Measurements from ENCODE around the gene CAPN11. TPM values are rescaled to one million over a fixed set of nuclear protein-coding genes. Genes with fewer than 3 reads are reported as not detected.
A peak's percentile ranks its signal among the peaks of the same experiment; 100 is the strongest.
"Not testable (repeated sequence)": the region's sequence is repeated elsewhere in the genome, so short reads cannot be mapped to it uniquely, and the experiment has no call there.

CAPN11 gene
- total and polyA plus RNA-seq, 12 donors, result 0.09 to 0.72 (median 0.32) TPM; not detected in 4

DNA sequence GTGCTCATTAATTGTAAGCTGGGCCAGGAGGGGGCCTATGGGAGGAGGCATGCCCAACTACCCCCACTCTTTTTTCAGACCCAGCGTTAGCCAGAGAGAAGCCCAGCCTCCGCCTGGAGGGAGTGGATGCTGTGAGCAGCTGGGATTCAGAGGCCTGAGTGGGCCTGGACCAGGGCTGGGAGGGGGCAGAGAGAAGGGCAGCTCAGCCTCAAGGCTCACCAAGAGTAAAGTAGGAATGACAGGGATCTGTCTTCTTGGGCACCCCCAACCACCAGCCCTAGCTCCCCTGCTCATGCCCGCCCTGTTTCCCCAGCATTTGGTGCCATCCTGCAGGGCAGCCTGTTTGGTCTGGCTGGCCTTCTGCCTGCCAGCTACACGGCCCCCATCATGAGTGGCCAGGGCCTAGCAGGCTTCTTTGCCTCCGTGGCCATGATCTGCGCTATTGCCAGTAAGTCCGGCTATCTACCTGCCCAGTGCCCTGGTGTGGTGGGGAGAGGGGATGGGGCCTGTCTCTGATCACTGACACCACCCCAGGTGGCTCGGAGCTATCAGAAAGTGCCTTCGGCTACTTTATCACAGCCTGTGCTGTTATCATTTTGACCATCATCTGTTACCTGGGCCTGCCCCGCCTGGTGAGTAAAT is 71.5 kb downstream of the CAPN11 start:
- 66 to 78% methylated on average over 10 of the region's 10 CpGs for WGBS, 2 donors
- Histone ChIP-seq H3K4me1 (peaks cover 36 to 99% (median 84%) of the 10 kb centered on the region in 9 donors), H3K27ac (peak overlapping the region; percentile 68 to 98 (median 93)), H3K4me3 (peak overlapping the region in 1 of 10 donors; percentile 1), H3K36me3 (peaks cover 0 to 53% (median 24%) of the 10 kb centered on the region in 9 donors), H3K27me3 (no peaks in the 10 kb centered on the region), H3K9me3 (no peaks in the 10 kb centered on the region)
- ATAC-seq (no peak), DNase-seq (no peak)
- intact Hi-C loops (cut with DNase I), result loop anchor here in 4 of 10 donors (5.0 to 10.0 kb wide), 3 partner anchors 58 to 135 kb away; no protein-coding TSS in a partner anchor
- TF ChIP-seq, protein P1, sequence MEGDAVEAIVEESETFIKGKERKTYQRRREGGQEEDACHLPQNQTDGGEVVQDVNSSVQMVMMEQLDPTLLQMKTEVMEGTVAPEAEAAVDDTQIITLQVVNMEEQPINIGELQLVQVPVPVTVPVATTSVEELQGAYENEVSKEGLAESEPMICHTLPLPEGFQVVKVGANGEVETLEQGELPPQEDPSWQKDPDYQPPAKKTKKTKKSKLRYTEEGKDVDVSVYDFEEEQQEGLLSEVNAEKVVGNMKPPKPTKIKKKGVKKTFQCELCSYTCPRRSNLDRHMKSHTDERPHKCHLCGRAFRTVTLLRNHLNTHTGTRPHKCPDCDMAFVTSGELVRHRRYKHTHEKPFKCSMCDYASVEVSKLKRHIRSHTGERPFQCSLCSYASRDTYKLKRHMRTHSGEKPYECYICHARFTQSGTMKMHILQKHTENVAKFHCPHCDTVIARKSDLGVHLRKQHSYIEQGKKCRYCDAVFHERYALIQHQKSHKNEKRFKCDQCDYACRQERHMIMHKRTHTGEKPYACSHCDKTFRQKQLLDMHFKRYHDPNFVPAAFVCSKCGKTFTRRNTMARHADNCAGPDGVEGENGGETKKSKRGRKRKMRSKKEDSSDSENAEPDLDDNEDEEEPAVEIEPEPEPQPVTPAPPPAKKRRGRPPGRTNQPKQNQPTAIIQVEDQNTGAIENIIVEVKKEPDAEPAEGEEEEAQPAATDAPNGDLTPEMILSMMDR (IDR thresholded peaks at IDR 0.05), result no peak

DNA sequence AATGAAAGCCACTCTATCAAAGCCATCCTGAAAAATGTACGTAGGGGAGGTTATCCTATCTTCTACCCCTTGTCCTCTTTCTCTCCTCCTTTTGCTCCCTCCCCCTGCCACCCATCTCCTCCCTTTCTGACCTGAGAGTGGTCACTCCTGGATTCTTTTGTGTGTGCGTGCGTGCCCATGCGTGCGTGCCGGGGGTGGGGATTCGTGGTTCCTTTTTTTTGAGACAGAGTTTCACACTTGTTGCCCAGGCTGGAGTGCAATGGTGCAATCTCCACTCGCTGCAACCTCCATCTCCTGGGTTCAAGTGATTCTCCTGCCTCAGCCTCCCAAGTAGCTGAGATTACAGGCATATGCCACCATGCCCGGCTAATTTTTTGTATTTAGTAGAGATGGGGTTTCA is 72.8 kb downstream of the CAPN11 start:
- intact Hi-C loops (cut with DNase I), result loop anchor here in 4 of 10 donors (5.0 to 10.0 kb wide), 3 partner anchors 59 to 137 kb away; no protein-coding TSS in a partner anchor
- not testable (repeated sequence) for ATAC-seq
- H3K27ac ChIP-seq, result peak overlapping the region in 9 of 10 donors; percentile 47 to 98 (median 93)

DNA sequence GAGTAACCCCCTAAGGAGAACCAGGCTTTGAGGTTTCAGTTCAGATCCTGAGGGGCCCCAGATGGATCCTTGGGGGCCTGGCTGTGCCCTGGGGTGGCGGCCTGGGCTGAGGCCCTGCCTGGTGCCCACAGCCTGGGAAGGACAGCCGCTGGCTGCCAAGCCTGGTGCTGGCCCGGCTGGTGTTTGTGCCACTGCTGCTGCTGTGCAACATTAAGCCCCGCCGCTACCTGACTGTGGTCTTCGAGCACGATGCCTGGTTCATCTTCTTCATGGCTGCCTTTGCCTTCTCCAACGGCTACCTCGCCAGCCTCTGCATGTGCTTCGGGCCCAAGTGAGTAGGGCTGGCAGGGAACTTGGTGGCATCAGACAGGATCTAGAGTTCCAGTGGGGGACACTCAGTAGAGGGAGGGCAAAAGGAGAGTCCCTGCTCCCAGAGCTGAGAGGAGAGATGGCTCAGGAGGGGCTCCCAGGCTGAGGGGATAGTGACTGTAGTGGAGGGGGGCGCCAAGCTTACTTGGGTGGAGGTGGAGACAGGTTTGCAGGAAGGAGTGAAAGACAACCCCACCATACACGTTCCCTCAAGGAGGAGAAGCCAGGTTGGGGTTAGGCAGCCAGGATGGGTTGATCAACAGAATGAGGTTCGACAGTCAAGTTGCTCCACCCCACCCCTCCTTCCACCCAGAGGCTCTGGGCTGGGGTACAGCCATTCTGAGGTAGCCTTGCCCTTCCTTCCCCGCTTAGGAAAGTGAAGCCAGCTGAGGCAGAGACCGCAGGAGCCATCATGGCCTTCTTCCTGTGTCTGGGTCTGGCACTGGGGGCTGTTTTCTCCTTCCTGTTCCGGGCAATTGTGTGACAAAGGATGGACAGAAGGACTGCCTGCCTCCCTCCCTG is 74.3 kb downstream of the CAPN11 start:
- TF ChIP-seq, protein P1 (IDR thresholded peaks at IDR 0.05), result no peak
- Histone ChIP-seq H3K9me3 (no peaks in the 10 kb centered on the region), H3K4me1 (peaks cover 26 to 97% (median 74%) of the 10 kb centered on the region in 9 donors), H3K27ac (peak overlapping the region; percentile 52 to 98 (median 90)), H3K4me3 (no peak overlapping the region), H3K27me3 (no peaks in the 10 kb centered on the region), H3K36me3 (peaks cover 0 to 56% (median 24%) of the 10 kb centered on the region in 9 donors)
- DNase-seq (peak in 1 of 2 donors; percentile 22), ATAC-seq (no peak)
- intact Hi-C loops (cut with DNase I), result loop anchor here in 4 of 10 donors (5.0 to 10.0 kb wide), 3 partner anchors 61 to 138 kb away; no protein-coding TSS in a partner anchor
- 59 to 71% methylated on average over 15 to 16 of the region's 16 CpGs for WGBS, 2 donors

More for the DNA sequence above, 72.8 kb downstream of the CAPN11 start:
- not testable (repeated sequence) for DNase-seq, H3K9me3 ChIP-seq, H3K27me3 ChIP-seq, H3K4me3 ChIP-seq
- Histone ChIP-seq H3K4me1 (peaks cover 26 to 99% (median 78%) of the 10 kb centered on the region in 9 donors), H3K36me3 (peaks cover 0 to 56% (median 24%) of the 10 kb centered on the region in 9 donors)
- 84 to 87% methylated on average over 9 of the region's 9 CpGs for WGBS, 2 donors

DNA sequence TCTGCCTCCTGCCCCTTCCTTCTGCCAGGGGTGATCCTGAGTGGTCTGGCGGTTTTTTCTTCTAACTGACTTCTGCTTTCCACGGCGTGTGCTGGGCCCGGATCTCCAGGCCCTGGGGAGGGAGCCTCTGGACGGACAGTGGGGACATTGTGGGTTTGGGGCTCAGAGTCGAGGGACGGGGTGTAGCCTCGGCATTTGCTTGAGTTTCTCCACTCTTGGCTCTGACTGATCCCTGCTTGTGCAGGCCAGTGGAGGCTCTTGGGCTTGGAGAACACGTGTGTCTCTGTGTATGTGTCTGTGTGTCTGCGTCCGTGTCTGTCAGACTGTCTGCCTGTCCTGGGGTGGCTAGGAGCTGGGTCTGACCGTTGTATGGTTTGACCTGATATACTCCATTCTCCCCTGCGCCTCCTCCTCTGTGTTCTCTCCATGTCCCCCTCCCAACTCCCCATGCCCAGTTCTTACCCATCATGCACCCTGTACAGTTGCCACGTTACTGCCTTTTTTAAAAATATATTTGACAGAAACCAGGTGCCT is 75.0 kb downstream of the CAPN11 start:
- H3K27ac ChIP-seq, result peak overlapping the region; percentile 52 to 98 (median 90)
- ATAC-seq (peak in 2 of 8 donors; percentile 4 to 42), DNase-seq (no peak)
- TF ChIP-seq, protein P1 (IDR thresholded peaks at IDR 0.05), result no peak
- no peaks in the 10 kb centered on the region for H3K27me3 ChIP-seq
- 35 to 45% methylated on average over 14 of the region's 14 CpGs for WGBS, 2 donors
- peaks cover 23 to 97% (median 72%) of the 10 kb centered on the region in 9 donors for H3K4me1 ChIP-seq
- H3K4me3 ChIP-seq, result no peak overlapping the region
- intact Hi-C loops (cut with DNase I), result loop anchor here in 8 of 10 donors (1.0 to 10.0 kb wide), 8 partner anchors 12 to 139 kb away; no protein-coding TSS in a partner anchor
- H3K36me3 ChIP-seq, result peaks cover 0 to 56% (median 24%) of the 10 kb centered on the region in 9 donors
- no peaks in the 10 kb centered on the region for H3K9me3 ChIP-seq

Other genes starting within 250 kb of the CAPN11 start
- gene MRPL14, start 31.4 kb upstream of the CAPN11 start, total RNA-seq, result 10 to 100 TPM; 35.1 to 51.5 (median 41.4) TPM
- gene MRPL14, start 31.4 kb upstream of the CAPN11 start, polyA plus RNA-seq, result 10 to 100 TPM; 29.9 to 89.7 TPM
- gene TMEM63B, start 31.3 kb upstream of the CAPN11 start, total RNA-seq, result 10 to 100 TPM; 32.2 to 67.1 (median 37.6) TPM
- 10 to 100 TPM; 20.3 to 37.4 TPM for gene TMEM63B, start 31.3 kb upstream of the CAPN11 start, polyA plus RNA-seq
- 1 to 10 TPM in 2 of 10 donors, under 1 TPM in 3, not detected in 5; 0.41 to 2.3 (median 0.86) TPM for gene MYMX, start 58.1 kb downstream of the CAPN11 start, total RNA-seq
- gene MYMX, start 58.1 kb downstream of the CAPN11 start, polyA plus RNA-seq, result under 1 TPM in 1 of 2 donors, not detected in 1; 0.91 TPM
- 100 to 1,000 TPM; 104 to 198 (median 146) TPM for gene SLC29A1, start 64.8 kb downstream of the CAPN11 start, total RNA-seq
- 10 to 100 TPM; 46.3 to 90.9 TPM for gene SLC29A1, start 64.8 kb downstream of the CAPN11 start, polyA plus RNA-seq
- 1,000 to 10,000 TPM in 4 of 10 donors, 100 to 1,000 TPM in 6; 675 to 1,053 (median 920) TPM for gene HSP90AB1, start 88.3 kb downstream of the CAPN11 start, total RNA-seq
- gene HSP90AB1, start 88.3 kb downstream of the CAPN11 start, polyA plus RNA-seq, result 100 to 1,000 TPM; 235 to 764 TPM
- gene SLC35B2, start 98.7 kb downstream of the CAPN11 start, total RNA-seq, result 10 to 100 TPM; 19.4 to 29.8 (median 23.7) TPM
- 10 to 100 TPM in 1 of 2 donors, 1 to 10 TPM in 1; 9.1 to 27.2 TPM for gene SLC35B2, start 98.7 kb downstream of the CAPN11 start, polyA plus RNA-seq
- gene NFKBIE, start 106.7 kb downstream of the CAPN11 start, total RNA-seq, result 1 to 10 TPM; 1.5 to 8.7 (median 3.4) TPM
- gene NFKBIE, start 106.7 kb downstream of the CAPN11 start, polyA plus RNA-seq, result 1 to 10 TPM; 5.7 to 5.9 TPM
- 1 to 10 TPM in 1 of 10 donors, under 1 TPM in 5, not detected in 4; 0.09 to 2.2 (median 0.43) TPM for gene TMEM151B, start 111.6 kb downstream of the CAPN11 start, total RNA-seq
- gene TMEM151B, start 111.6 kb downstream of the CAPN11 start, polyA plus RNA-seq, result 1 to 10 TPM in 1 of 2 donors, under 1 TPM in 1; 0.14 to 1.2 TPM
- 10 to 100 TPM in 1 of 10 donors, 1 to 10 TPM in 9; 7.0 to 10.9 (median 8.5) TPM for gene AARS2, start 154.5 kb downstream of the CAPN11 start, total RNA-seq
- gene AARS2, start 154.5 kb downstream of the CAPN11 start, polyA plus RNA-seq, result 1 to 10 TPM; 4.7 to 6.5 TPM
- not detected for gene SPATS1, start 183.8 kb downstream of the CAPN11 start, total RNA-seq
- not detected for gene SPATS1, start 183.8 kb downstream of the CAPN11 start, polyA plus RNA-seq
- gene CDC5L, start 228.9 kb downstream of the CAPN11 start, total RNA-seq, result 10 to 100 TPM; 17.5 to 26.5 (median 20.9) TPM
- 1 to 10 TPM; 5.4 to 9.3 TPM for gene CDC5L, start 228.9 kb downstream of the CAPN11 start, polyA plus RNA-seq

Data from heart right ventricle (tissue), 16 donors.